Right lobe of liver (tissue), 4 donors: ENCODE data around the gene ZSCAN4.

ENCODE experiments used
- CTCF ChIP-seq, 4 donors: fragments of 200-600 bp in 3 of 4; fragments of 450-650 bp in 1 of 4; IDR thresholded peaks; one replicate each; pipeline versions ENCODE4 v1.5.1 to v1.8.0; 2016 to 2022; ENCODE audit warnings: antibody characterized with exemption in 4 of 4, mild to moderate bottlenecking in 2 of 4
- POLR2A ChIP-seq: fragments of 450-650 bp; IDR thresholded peaks from one replicate; pipeline ENCODE4 v1.6.1; 2017; ENCODE audit warnings: antibody characterized with exemption, mild to moderate bottlenecking
- donor health status: DM: no; HTN: no; CAD: no.
- donor health status: DM: no; HTN: no; CAD: no.
- donor health status: DM: no; HTN: yes; CAD: no.

DNA sequence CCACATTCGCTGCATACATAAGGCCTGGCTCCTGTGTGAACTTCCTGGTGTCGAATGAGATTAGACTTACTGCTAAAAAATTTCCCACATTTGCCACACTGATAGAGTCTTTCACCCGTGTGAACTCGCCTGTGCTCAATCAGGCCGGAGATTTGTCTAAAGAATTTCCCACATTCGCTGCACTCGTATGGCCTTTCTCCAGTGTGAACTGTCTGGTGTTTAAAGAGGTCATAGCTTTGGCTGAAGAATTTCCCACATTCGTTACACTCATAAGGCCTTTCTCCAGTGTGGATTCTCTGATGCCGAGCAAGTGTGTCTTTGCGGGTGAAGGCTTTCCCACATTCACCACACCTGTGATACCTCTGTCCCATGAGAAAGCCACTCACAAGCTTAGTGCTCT, 52.1 kb downstream of the ZSCAN4 start:
- TF ChIP-seq CTCF (IDR thresholded peaks at IDR 0.05) (no peak), POLR2A (no peak)
